Measurements from ENCODE around the gene RAB11FIP3.
A peak's percentile ranks its signal among the peaks of the same experiment; 100 is the strongest.
"Not testable (repeated sequence)": the region's sequence is repeated elsewhere in the genome, so short reads cannot be mapped to it uniquely, and the experiment has no call there.

RAB11FIP3 gene

GRCh38 chr16:425082-425718 is at the start of gene RAB11FIP3:
TSS of gene RAB11FIP3 (plus strand) at chr16:425649. CDS start at chr16:426007, 358 bp downstream.
- DNase-seq (ENCODE audit: low spot score) = peak; percentile 81

- DNase-seq (ENCODE audit: low spot score) = no peak
Observed at GRCh38 chr16:375927-376816, 49.3 kb upstream of the RAB11FIP3 start.

GRCh38 chr16:376817-377418 is 48.5 kb upstream of the RAB11FIP3 start:
- no peak for DNase-seq (ENCODE audit: low spot score)

- DNase-seq (ENCODE audit: low spot score) = no peak
Observed at GRCh38 chr16:377419-377951, 48.0 kb upstream of the RAB11FIP3 start.

- not testable (repeated sequence) for DNase-seq (ENCODE audit: low spot score)
Observed at GRCh38 chr16:378113-378820, 47.2 kb upstream of the RAB11FIP3 start.

DNA sequence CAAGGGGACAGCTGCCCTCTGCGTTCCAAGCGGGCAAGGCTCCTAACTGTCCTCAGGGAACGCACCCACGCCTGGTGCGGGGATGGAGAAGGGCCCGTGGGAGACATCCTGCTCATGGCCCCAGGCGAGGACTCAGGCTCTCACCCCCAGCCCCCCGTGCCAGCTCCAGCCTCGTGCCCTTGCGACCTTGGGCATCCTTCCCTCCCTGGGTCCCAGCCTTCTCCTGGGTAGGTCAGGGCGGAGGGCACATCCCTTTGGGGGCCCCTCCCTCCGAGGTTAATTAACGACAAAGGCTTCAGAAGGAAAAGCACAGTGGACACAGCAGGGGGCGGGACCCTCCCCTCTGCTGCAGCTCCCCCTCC is 46.6 kb upstream of the RAB11FIP3 start:
- DNase-seq (ENCODE audit: low spot score) = no peak

GRCh38 chr16:379183-379960 is 46.1 kb upstream of the RAB11FIP3 start:
- DNase-seq (ENCODE audit: low spot score) = no peak

- no peak for DNase-seq (ENCODE audit: low spot score)
Observed at GRCh38 chr16:379961-380761, 45.3 kb upstream of the RAB11FIP3 start.

DNA sequence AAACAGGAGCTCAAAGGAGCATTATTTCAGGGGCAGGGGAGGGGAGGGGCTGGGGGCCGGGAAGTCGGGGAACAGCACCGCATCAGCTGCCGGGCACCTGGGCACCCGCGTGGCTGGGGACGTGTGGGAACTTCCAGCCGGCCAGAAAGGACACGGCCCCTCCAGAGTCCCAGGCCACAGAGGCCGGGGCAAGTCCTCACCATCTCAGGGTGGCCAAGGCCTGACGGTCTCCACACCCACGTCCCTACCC is 44.8 kb upstream of the RAB11FIP3 start:
- no peak for DNase-seq (ENCODE audit: low spot score)

- DNase-seq (ENCODE audit: low spot score) = no peak
Observed at GRCh38 chr16:381012-381788, 44.2 kb upstream of the RAB11FIP3 start.

- DNase-seq (ENCODE audit: low spot score) = peak; percentile 60
Observed at GRCh38 chr16:381789-382717, 43.4 kb upstream of the RAB11FIP3 start, which contains the start of gene PGAP6. TSS of gene PGAP6 (minus strand) at chr16:381978. CDS start at chr16:381821, 157 bp downstream.

GRCh38 chr16:383326-384051 is 42.0 kb upstream of the RAB11FIP3 start:
- DNase-seq (ENCODE audit: low spot score) = no peak

GRCh38 chr16:386641-387156 is 38.8 kb upstream of the RAB11FIP3 start:
- no peak for DNase-seq (ENCODE audit: low spot score)

- DNase-seq (ENCODE audit: low spot score) = not testable (repeated sequence)
Observed at GRCh38 chr16:387761-388666, 37.4 kb upstream of the RAB11FIP3 start.

GRCh38 chr16:389352-389751 is 36.1 kb upstream of the RAB11FIP3 start:
- DNase-seq (ENCODE audit: low spot score) = no peak

- peak; percentile 55 for DNase-seq (ENCODE audit: low spot score)
Observed at GRCh38 chr16:391885-392335, 33.5 kb upstream of the RAB11FIP3 start.
